ENCODE measurements around the gene LRRK1. TPM values are rescaled to one million over a fixed set of nuclear protein-coding genes. Genes with fewer than 3 reads are reported as not detected.
A peak's percentile ranks its signal among the peaks of the same experiment; 100 is the strongest.

LRRK1 gene
- total RNA-seq, 6 experiments from 2014 or later: 0.93 to 3.6 (median 2.5) TPM

GRCh38 chr15:101088788-101089578 is 169.8 kb downstream of the LRRK1 start:
- Histone ChIP-seq H3K27ac (no peak overlapping the region), H3K4me1 (no peaks in the 10 kb centered on the region), H3K27me3 (no peaks in the 10 kb centered on the region), H3K9me3 (no peaks in the 10 kb centered on the region), H3K4me3 (no peak overlapping the region), H3K36me3 (no peaks in the 10 kb centered on the region)
- ATAC-seq: peak; percentile 88 to 95 (median 88)
- WGBS (ENCODE audit: insufficient coverage, low coverage, low lambda C conversion rate, missing lambda C conversion rate): 52% methylated on average over 17 of the region's 42 CpGs
- intact Hi-C loops (cut with DNase I): loop anchor here (5.0 kb wide), 2 partner anchors 163 to 173 kb away; partner anchors contain the start of gene CHSY1 (in 1 of the 2)
- peak; percentile 94 to 99 (median 98) for TF ChIP-seq CTCF (IDR thresholded peaks at IDR 0.05)
- no peak for TF ChIP-seq POLR2A (IDR thresholded peaks at IDR 0.05)
- DNase-seq: peak; percentile 74 to 77 (median 76)

- ATAC-seq (no peak), DNase-seq (no peak)
- Histone ChIP-seq H3K36me3 (no peaks in the 10 kb centered on the region), H3K9me3 (no peaks in the 10 kb centered on the region), H3K27ac (no peak overlapping the region), H3K4me1 (no peaks in the 10 kb centered on the region), H3K27me3 (no peaks in the 10 kb centered on the region), H3K4me3 (no peak overlapping the region)
- intact Hi-C loops (cut with DNase I): loop anchor here (5.0 kb wide), 2 partner anchors 162 to 172 kb away; partner anchors contain the start of gene CHSY1 (in 1 of the 2)
- 81% methylated on average over 5 of the region's 9 CpGs for WGBS (ENCODE audit: insufficient coverage, low coverage, low lambda C conversion rate, missing lambda C conversion rate)
- TF ChIP-seq POLR2A (IDR thresholded peaks at IDR 0.05) (no peak), CTCF (IDR thresholded peaks at IDR 0.05) (no peak)
These were observed 170.6 kb downstream of the LRRK1 start for GRCh38 chr15:101089579-101090427.

GRCh38 chr15:101090428-101090790 is 171.3 kb downstream of the LRRK1 start:
- TF ChIP-seq POLR2A (IDR thresholded peaks at IDR 0.05) (no peak), CTCF (IDR thresholded peaks at IDR 0.05) (no peak)
- Histone ChIP-seq H3K27me3 (no peaks in the 10 kb centered on the region), H3K4me3 (no peak overlapping the region), H3K4me1 (no peaks in the 10 kb centered on the region), H3K27ac (no peak overlapping the region), H3K36me3 (no peaks in the 10 kb centered on the region), H3K9me3 (no peaks in the 10 kb centered on the region)
- intact Hi-C loops (cut with DNase I): no loop called here
- no peak for ATAC-seq
- WGBS (ENCODE audit: insufficient coverage, low coverage, low lambda C conversion rate, missing lambda C conversion rate): 100% methylated on average over 1 of the region's 2 CpGs
- DNase-seq: no peak

GRCh38 chr15:101091080-101092017 is 172.2 kb downstream of the LRRK1 start:
- DNase-seq: peak in 1 of 3 donors; percentile 49
- WGBS (ENCODE audit: insufficient coverage, low coverage, low lambda C conversion rate, missing lambda C conversion rate): 40% methylated on average over 10 of the region's 20 CpGs
- Histone ChIP-seq H3K4me3 (no peak overlapping the region), H3K27me3 (no peaks in the 10 kb centered on the region), H3K9me3 (no peaks in the 10 kb centered on the region), H3K27ac (peak overlapping the region in 1 of 3 donors; percentile 23), H3K4me1 (no peaks in the 10 kb centered on the region), H3K36me3 (no peaks in the 10 kb centered on the region)
- no peak for TF ChIP-seq POLR2A (IDR thresholded peaks at IDR 0.05)
- TF ChIP-seq CTCF (IDR thresholded peaks at IDR 0.05): no peak
- intact Hi-C loops (cut with DNase I): no loop called here
- peak; percentile 31 to 62 (median 44) for ATAC-seq
